HG03558 (cell line): ENCODE data around the gene IGF1R.
"Not testable (repeated sequence)": the region's sequence is repeated elsewhere in the genome, so short reads cannot be mapped to it uniquely, and the experiment has no call there.

ENCODE experiments used
- ATAC-seq: cut with Tn5 transposase; IDR thresholded peaks from one replicate; pipeline ENCODE4 v1.9.1; 2021; ENCODE audit warnings: moderate number of reproducible peaks; ENCODE audit not compliant: unreplicated experiment; ENCODE audit errors: extremely low read depth

The IGF1R gene

DNA sequence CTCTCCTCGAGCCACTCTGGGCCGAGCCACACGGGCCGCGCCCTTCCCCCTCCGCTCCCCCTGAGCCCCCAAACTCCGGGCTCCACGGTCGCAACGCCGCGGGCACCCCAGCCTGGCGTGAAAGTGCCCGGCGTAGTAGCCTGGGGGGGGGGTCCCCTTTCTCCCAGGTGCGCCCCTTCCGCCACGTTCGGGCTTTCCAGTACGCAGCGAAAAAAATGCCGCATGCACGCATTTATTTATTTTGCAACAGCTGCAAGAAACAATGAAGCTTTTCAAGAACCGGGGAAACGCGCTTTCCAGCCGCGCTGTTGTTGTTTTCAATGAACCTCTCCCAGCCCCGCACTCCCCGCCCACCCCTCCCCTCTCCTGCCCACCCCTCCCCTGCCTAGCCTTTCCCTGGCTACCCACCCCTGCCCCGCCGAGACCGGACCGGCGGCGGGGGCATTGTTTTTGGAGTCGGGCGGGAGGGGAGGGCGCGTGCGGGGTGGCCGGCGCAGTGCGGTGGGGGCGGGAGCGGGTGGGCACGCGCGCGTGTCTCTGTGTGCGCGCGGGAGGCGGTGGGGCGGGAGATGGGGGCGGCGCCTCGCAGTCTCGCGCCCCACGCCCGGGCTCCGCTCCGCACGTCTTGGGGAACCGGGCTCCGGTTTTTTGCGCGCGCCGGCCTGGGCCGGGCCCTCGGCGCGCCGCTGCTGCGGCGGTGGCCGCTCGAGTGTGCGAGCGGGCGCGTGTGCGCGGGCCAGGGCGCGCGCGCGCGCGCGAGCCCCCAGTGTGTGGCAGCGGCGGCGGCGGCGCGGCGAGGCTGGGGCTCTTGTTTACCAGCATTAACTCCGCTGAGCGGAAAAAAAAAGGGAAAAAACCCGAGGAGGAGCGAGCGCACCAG is at the start of gene IGF1R:
Gene IGF1R (plus strand): TSS at position 766 of the 880 bp plus-strand sequence. CDS start 1,043 bp downstream, outside the sequence.
- peak; percentile 41 for ATAC-seq

DNA sequence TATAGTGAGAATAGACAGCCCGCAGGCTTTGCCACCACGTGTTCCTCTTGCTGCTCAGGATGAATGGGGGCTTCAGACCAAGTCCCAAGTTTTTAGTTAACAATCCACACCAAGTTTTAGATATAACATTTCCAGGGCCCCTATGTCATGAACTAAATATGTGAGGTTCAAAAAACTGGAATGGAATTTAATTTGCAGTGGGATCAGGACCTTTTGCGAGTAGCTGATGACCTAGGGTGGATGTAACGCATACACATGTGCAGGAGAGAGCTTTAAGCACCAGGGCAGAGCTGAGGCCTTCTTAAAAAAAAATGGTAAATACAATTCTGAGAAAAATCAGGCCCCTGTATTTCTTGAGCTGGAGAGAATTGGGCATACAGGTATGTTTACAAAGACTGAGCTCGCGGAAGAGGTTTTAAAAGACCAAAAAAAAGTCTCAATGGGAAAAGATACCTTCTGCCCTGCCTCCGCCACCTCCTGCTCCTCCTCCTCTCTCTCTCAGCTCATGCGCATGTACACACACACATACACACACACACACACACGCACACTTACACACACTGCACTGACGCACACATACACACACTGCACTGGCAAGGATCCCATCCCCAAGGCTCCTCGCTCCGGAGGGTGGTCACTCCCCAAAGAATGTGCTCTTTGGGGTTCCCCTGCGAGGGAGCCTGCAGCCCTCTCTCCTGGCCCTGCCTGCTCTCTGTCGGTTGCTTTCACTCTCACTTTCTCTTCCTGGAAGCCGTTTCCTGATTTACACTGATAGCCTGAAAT is 48.2 kb upstream of the IGF1R start:
- ATAC-seq: peak; percentile 72

DNA sequence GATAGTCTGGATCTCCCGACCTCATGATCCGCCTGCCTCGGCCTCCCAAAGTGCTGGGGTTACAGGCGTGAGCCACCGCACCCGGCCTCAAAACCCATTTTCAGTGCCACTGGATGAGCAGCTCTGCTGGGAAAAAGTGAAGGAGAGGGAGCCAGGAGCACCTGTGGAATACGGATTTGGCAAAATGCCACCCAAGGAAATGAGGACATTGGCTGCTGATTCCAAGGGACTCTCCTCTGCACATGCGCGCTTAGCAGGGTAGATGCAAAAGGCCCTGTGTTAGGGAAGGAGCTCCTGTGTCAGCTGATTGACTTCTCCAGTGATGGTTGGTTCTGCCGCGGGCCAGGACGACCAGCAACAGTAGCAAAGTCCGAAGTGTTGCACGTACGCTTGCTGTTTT is 43.4 kb upstream of the IGF1R start:
- ATAC-seq: no peak

- ATAC-seq: no peak
Measured at GRCh38 chr15:98609144-98609852, 39.0 kb upstream of the IGF1R start.

DNA sequence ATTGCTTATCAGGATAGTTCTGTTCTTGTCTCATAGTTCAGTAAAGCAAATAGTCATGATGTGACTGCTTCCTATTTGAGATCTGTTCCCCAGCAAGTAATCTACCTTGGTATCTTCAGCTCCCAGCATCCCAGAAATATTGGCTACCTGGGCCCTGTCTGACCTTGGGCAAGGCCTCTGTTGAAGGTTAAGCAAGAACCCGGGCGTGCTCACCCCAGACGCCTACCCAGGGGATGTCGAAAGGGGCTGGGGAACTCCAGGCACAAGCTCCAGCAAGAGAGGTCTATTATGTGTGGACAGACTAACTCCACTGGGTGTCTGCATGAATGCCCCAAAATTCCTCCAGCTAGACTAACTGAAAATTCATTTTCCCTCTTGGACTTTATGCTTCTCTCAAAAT is 37.3 kb upstream of the IGF1R start:
- no peak for ATAC-seq

- ATAC-seq: no peak
Measured at GRCh38 chr15:98611808-98612207, 36.5 kb upstream of the IGF1R start.

DNA sequence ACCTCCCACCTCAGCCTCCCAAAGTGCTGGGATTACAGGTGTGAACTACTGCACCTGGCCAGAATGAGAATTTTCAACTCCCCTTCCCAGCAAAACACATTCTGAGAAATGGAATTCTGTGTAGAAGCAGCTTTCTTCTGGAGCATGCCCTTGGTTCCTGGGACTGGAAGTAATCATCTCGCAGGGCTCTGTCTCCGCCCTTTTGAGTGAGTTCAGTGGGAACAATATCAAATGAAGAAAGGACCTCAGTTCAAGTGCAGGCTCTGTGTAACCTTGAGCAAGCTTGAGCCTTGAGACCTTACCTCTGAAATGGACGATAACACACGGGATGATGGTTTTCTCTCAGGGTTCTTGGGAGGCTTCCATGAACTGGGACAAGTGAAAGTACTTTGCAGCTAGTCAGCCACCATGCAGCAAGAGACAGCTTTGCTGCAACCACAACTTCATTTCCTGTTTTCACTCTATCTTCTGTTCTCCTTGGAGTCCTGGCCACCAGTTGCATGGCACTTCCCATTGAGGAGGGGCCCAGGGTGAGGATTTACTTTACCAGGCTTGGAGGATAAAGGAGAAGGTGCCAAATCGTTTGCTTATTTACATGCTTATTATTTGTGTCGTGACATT is 35.7 kb upstream of the IGF1R start:
- ATAC-seq: no peak

GRCh38 chr15:98614681-98615080 is 33.7 kb upstream of the IGF1R start:
- no peak for ATAC-seq

GRCh38 chr15:98616397-98616796 is 31.9 kb upstream of the IGF1R start:
- no peak for ATAC-seq

GRCh38 chr15:98617328-98617980 is 30.9 kb upstream of the IGF1R start:
- no peak for ATAC-seq

- ATAC-seq: not testable (repeated sequence)
Measured at GRCh38 chr15:98618576-98618975, 29.8 kb upstream of the IGF1R start.

DNA sequence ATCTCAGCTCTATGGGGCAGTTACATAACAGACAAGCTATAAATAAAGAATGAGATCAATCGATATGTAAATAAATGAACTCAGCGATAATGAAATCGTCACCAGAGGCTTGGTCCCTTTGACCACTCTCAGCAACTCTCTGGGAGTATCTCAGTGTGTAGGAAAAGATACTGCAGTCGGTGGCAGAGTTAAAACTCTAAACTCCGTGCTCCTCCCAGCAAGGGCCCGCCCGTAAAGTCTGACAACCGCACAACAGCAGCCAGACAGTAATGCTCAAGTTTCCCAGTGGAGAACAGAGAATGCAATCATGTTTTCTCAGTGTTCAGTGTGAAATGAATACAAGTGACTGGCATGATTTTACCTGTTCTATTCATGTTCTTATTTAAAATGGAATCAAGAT is 28.3 kb upstream of the IGF1R start:
- ATAC-seq: no peak

DNA sequence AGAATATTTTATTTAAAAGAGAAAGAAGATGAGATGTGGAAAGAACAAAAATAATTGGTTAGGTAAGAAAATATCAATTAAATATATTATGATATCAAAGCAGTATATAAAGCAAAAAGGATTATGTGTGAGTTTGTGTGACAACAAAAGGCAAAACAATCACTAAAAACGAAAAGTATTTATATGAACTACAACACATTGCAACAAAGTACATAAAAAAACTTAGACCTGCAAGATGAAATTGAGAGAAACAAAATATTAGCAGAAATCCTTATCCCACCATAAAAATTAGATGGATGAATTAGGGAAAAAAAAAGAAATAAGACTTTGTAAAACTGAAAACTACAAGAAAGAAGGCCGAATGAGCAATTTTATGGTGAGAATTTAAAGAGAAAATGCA is 27.3 kb upstream of the IGF1R start:
- ATAC-seq: no peak

GRCh38 chr15:98625614-98626013 is 22.7 kb upstream of the IGF1R start:
- ATAC-seq: no peak

DNA sequence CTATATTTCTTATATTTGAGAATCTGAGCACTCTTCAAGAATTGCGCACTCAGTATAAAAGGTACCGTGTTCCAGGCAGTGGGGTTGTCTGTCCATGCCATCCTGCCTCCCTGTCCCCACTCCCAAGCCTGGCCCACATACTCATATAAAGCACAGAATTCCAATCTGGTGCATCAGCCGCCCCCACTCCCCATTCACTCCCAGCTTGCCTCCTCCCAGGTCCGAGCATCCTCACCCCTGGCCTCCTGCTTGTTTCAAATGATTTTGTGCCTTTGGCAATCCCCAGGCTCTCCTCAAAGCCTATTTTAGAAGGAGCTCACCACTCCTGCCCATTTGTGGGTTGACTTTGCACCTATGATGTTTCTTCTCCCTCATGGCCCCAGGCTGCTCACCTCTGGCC is 22.2 kb upstream of the IGF1R start:
- no peak for ATAC-seq

- no peak for ATAC-seq
Measured at GRCh38 chr15:98628216-98628615, 20.1 kb upstream of the IGF1R start.

- ATAC-seq: no peak
Measured at GRCh38 chr15:98635848-98636247, 12.5 kb upstream of the IGF1R start.

DNA sequence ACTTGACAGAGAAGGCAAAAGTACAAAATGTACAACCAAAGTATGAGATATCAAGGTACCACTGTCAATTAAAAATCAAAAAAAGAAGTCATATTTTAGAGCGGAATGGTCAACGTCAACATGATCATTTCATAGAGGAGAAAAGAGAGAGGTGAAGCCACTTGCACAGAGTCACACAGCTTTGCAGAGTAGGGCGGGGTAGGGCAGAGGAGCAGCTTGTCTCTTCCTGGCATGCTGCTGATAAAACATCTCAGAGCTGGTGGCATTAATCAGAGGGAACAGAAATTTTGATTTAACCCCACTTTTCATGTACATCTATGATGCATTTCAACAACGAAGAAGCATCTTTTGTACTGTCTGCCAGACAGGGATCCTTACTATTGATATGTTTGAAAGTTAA is 5.2 kb upstream of the IGF1R start:
- no peak for ATAC-seq

GRCh38 chr15:98646546-98647025 is 1.8 kb upstream of the IGF1R start:
- no peak for ATAC-seq
